AG04450 (cell line): ENCODE data around the gene PRKG2. TPM values are rescaled to one million over a fixed set of nuclear protein-coding genes. Genes with fewer than 3 reads are reported as not detected.

Experiments used
- CTCF ChIA-PET: fragments of 300-600, 350-600 bp; formaldehyde crosslinking; extraction: SDS; loops from one replicate; lab custom pipeline; 2022; ENCODE audit warnings: antibody characterized with exemption, inconsistent platforms; lab: Charles Lee
- POLR2A ChIA-PET: fragments of 350-600 bp; formaldehyde crosslinking; extraction: SDS; loops from one replicate; lab custom pipeline; 2021; ENCODE audit warnings: antibody characterized with exemption, inconsistent platforms; lab: Yijun Ruan, JAX
- DNase-seq: peaks from one replicate; pipeline ENCODE4 v3.0.0-alpha.2; 2011; ENCODE audit warnings: low read depth, low spot score
- H3K27ac ChIP-seq: one replicate; pipeline ENCODE4 v1.5.1; 2012; ENCODE audit warnings: low read depth, low read length, control low read depth
- H3K27me3 ChIP-seq: one replicate; pipeline ENCODE4 v1.6.0; 2012; ENCODE audit warnings: low read length; ENCODE audit not compliant: control insufficient read depth, insufficient read depth
- H3K4me3 ChIP-seq: 2 replicates; pipeline ENCODE4 v1.5.1; 2011; ENCODE audit warnings: mild to moderate bottlenecking, low read depth, low read length, control low read depth
- H3K9me3 ChIP-seq: 2 replicates; pipeline ENCODE4 v1.5.1; 2012; ENCODE audit warnings: low read length; ENCODE audit not compliant: control insufficient read depth, insufficient read depth
- polyA plus RNA-seq: library from polyadenylated mRNA; depleted of rRNA; stranded (reverse); fragments of >200 nt; gene quantifications from 2 replicates; pipeline ENCODE4 v1.2.3, GENCODE V29; 2011
- TF ChIP-seq, protein P1 (sequence below): IDR thresholded peaks from 2 replicates; pipeline ENCODE4 v1.5.1; 2011; ENCODE audit warnings: low read depth, low read length, control low read depth, inconsistent platforms

The PRKG2 gene
- polyA plus RNA-seq, 1 experiment: 1.6 TPM

DNA sequence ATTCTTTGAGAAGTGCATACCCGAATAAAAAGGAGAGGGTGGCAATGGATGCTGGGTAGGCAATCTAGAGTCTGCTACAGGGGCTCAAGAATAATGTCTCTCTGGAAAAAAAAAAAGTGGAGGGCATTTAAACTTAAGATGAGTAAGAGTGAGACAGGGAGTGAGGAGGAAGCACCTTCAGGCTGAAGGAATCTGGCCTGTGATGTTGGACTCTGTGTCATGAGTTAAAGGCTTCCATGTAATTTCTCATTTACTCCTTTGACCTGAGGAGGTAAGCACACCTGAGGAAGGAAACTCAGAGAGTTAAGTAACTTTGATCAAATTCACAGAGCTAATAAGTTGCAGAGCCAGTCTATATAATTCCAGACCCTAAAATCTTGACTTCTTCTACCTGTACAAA is 3.2 kb upstream of the PRKG2 start:
- H3K9me3 ChIP-seq: no peaks in the 10 kb centered on the region; the same call in 1 of the 2 replicates
- TF ChIP-seq, protein P1, sequence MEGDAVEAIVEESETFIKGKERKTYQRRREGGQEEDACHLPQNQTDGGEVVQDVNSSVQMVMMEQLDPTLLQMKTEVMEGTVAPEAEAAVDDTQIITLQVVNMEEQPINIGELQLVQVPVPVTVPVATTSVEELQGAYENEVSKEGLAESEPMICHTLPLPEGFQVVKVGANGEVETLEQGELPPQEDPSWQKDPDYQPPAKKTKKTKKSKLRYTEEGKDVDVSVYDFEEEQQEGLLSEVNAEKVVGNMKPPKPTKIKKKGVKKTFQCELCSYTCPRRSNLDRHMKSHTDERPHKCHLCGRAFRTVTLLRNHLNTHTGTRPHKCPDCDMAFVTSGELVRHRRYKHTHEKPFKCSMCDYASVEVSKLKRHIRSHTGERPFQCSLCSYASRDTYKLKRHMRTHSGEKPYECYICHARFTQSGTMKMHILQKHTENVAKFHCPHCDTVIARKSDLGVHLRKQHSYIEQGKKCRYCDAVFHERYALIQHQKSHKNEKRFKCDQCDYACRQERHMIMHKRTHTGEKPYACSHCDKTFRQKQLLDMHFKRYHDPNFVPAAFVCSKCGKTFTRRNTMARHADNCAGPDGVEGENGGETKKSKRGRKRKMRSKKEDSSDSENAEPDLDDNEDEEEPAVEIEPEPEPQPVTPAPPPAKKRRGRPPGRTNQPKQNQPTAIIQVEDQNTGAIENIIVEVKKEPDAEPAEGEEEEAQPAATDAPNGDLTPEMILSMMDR: no peak
- DNase-seq: no peak
- H3K4me3 ChIP-seq: no peak overlapping the region
- ChIA-PET CTCF (no interaction called here), POLR2A (no interaction called here)
- peaks cover 6% of the 10 kb centered on the region for H3K27me3 ChIP-seq
- H3K27ac ChIP-seq: no peak overlapping the region

DNA sequence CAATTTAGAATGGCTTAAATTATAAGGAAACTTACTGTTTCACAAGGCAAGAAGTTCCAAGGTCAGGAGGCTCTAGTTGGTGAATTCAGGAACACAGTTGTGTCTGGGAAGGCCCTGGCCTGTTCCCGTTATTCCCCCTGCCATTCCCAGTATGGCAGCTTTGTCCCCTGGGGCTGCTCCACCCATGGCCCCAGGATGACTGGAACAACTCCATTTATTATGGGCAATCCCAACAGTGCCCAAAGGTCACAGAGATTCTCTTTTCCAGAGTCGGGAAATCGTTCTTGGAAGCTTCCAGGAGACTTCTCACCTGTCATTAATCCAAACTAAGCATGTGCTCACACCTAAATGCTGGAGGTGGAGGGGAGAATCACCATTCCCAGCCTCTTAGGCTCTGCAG is 2.8 kb upstream of the PRKG2 start:
- ChIA-PET CTCF (no interaction called here), POLR2A (no interaction called here)
- H3K9me3 ChIP-seq: no peaks in the 10 kb centered on the region; the same call in 1 of the 2 replicates
- DNase-seq: no peak
- TF ChIP-seq, protein P1: no peak
- H3K27me3 ChIP-seq: peaks cover 6% of the 10 kb centered on the region
- H3K27ac ChIP-seq: no peak overlapping the region
- H3K4me3 ChIP-seq: no peak overlapping the region

DNA sequence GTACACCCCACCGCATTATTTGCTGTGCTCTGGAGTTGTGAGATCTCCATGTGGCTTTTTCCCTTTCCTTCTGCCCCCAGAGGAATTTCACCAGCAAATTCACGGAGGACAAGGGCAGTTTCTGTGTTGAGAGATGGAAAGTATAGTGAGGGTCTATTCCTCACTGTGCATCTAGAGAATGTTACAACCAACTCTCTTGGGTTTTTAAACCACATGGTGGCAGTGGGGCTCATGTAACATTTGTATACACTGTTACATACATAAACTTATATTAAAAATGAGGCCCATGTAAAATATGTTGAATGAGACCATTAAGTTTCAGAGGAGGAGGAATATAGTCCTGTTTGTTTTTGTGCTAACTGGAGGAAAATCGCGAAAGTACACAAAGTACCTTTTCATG is 909 bp upstream of the PRKG2 start:
- Histone ChIP-seq H3K4me3 (peak overlapping the region; percentile 68), H3K27me3 (peaks cover 6% of the 10 kb centered on the region), H3K27ac (no peak overlapping the region), H3K9me3 (no peaks in the 10 kb centered on the region; the same call in 1 of the 2 replicates)
- no peak for DNase-seq
- ChIA-PET CTCF (interaction anchor here (0.6 to 7.8 kb wide), 3 partner anchors 136 to 738 kb away, joined by 3 to 59 read pairs (median 3); no protein-coding TSS in a partner anchor), POLR2A (interaction anchor here (1.4 kb wide), 1 partner anchor 39 kb away, joined by 3 read pairs; no protein-coding TSS in a partner anchor)
- TF ChIP-seq, protein P1: peak; percentile 13; the same call in 1 of the 2 replicates

DNA sequence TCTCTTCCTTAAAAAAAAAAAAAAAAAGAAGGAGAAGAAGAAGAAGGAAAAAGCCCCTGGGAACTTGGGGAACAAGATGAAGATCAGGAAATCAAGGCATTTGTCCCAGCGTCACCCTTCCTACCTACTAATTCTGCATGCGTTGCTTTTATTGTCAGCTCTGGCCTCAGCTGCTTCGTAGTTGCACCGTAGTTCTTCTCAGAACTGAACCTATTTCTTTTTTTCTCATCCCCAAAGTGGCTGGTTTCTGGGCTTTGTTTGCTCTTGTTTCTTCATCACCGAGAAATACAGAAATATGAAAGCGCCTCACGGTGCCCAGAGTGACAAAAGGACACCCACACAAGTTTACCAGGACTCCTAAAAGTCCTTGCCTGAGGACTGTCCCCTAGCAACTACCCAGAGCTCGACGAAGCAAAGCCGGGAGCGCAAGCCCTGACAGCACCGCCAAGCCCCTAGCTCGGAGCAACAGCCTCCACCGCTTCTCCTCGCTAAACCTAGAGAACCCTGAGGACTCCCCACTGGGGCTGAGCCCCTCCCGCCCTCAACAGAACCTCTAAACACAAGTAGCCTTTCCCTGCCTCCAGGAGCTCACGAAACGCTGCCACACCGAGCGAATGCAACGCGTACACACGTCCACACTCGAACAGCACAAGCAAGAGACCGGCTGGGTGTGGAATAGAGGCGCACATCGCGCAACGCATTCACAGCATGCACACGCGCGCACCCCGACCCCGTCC is 710 bp downstream of the PRKG2 start:
- TF ChIP-seq, protein P1: no peak
- POLR2A ChIA-PET: interaction anchor here (1.0 to 1.4 kb wide), 3 partner anchors 41 to 144 kb away, joined by 3 to 4 read pairs (median 4); no protein-coding TSS in a partner anchor
- Histone ChIP-seq H3K9me3 (no peaks in the 10 kb centered on the region; the same call in 1 of the 2 replicates), H3K27ac (no peak overlapping the region), H3K27me3 (peaks cover 6% of the 10 kb centered on the region), H3K4me3 (peak overlapping the region; percentile 68)
- DNase-seq: no peak
- CTCF ChIA-PET: interaction anchor here (0.6 to 7.8 kb wide), 5 partner anchors 8 to 187 kb away, joined by 3 to 59 read pairs (median 4); no protein-coding TSS in a partner anchor

DNA sequence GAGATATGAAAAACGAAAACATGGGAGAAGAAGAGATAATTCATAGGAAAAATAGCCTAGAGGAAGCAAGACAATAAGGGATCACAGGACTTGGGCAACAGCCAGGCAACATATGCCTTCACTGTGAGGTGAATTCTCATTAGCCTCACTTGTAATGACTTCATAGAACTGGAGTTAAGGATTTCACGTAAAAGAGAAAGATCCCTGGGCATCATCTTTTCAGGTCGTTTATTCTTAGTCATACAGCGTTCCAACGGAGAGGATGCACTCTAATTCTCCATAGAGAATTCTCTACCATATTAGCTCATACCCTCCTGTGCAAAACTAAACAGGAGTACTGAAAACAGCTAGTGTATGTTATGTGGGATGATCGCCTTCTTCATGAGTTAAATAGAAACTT is 1.4 kb downstream of the PRKG2 start:
- CTCF ChIA-PET: interaction anchor here (0.7 to 7.8 kb wide), 6 partner anchors 8 to 156 kb away, joined by 3 to 59 read pairs (median 4); no protein-coding TSS in a partner anchor
- TF ChIP-seq, protein P1: no peak
- H3K4me3 ChIP-seq: no peak overlapping the region
- no peak overlapping the region for H3K27ac ChIP-seq
- H3K27me3 ChIP-seq: peaks cover 6% of the 10 kb centered on the region
- POLR2A ChIA-PET: no interaction called here
- H3K9me3 ChIP-seq: no peaks in the 10 kb centered on the region; the same call in 1 of the 2 replicates
- no peak for DNase-seq
